ENCODE data around the gene HDX.

DNA sequence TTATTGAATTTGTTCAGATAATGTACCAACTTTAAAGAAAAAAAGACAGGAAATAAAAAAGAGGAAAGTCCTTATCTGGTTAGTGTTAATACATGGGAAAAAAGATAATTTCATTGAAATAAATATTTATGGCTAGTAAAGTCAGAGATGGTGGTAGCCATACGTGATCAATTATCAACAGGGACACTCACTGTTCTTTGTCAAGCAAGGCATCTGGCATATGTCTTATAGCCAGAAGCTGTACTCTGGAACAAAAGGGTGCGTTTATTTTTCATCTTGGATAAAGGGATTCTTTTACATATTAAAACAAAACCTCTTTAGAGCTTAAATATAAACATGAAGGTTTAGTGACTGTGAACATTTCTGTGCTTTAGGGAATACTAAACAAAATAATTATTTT lies 26.7 kb downstream of the HDX start:
- TF ChIP-seq, protein P1, sequence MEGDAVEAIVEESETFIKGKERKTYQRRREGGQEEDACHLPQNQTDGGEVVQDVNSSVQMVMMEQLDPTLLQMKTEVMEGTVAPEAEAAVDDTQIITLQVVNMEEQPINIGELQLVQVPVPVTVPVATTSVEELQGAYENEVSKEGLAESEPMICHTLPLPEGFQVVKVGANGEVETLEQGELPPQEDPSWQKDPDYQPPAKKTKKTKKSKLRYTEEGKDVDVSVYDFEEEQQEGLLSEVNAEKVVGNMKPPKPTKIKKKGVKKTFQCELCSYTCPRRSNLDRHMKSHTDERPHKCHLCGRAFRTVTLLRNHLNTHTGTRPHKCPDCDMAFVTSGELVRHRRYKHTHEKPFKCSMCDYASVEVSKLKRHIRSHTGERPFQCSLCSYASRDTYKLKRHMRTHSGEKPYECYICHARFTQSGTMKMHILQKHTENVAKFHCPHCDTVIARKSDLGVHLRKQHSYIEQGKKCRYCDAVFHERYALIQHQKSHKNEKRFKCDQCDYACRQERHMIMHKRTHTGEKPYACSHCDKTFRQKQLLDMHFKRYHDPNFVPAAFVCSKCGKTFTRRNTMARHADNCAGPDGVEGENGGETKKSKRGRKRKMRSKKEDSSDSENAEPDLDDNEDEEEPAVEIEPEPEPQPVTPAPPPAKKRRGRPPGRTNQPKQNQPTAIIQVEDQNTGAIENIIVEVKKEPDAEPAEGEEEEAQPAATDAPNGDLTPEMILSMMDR (IDR thresholded peaks at IDR 0.05): no peak
- no peak for TF ChIP-seq POLR2A (IDR thresholded peaks at IDR 0.05)

All from thyroid gland (tissue), 4 donors.